ENCODE measurements around the gene GPR137C.

GRCh38 chr14:52531481-52531880, 21.2 kb upstream of the GPR137C start:
- TF ChIP-seq CTCF (IDR thresholded peaks at IDR 0.05) = no peak
- no peak for TF ChIP-seq POLR2AphosphoS5 (IDR thresholded peaks at IDR 0.05)
